K562 (cell line): Measurements from ENCODE around the gene RNF144A. TPM values are rescaled to one million over a fixed set of nuclear protein-coding genes. Genes with fewer than 3 reads are reported as not detected.

Experiments used
- ATAC-seq: fragments of 200-7000 bp; cut with Tn5 transposase; 3 replicates; pipeline ENCODE4 v1.9.1; 2020; ENCODE audit warnings: moderate library complexity
- BruUV-seq: library from RNA; stranded (reverse); fragments of 400-500 nt; replicated peaks from 2 replicates; lab custom pipeline; 2021; lab: Mats Ljungman, UMichigan
- CTCF ChIA-PET: fragments of 300-600 bp; formaldehyde crosslinking; extraction: SDS; loops from one replicate; lab custom pipeline; 2021; ENCODE audit warnings: low intra/inter-chr PET ratio; lab: Yijun Ruan, JAX
- POLR2A ChIA-PET: fragments of 300-600, 350-650 bp; sonication (Branson Sonifier 250); formaldehyde crosslinking; extraction: SDS; loops from one replicate; lab custom pipeline; 2021; ENCODE audit warnings: antibody characterized with exemption, inconsistent platforms; lab: Yijun Ruan, JAX
- DNase-seq, 4 experiments: peaks; one replicate each; pipeline versions ENCODE4 v3.0.0 to v3.0.0-alpha.2; 2011 to 2018; ENCODE audit warnings: low spot score in 3 of 4, mixed read lengths in 3 of 4; ENCODE audit errors: extremely low read depth in 1 of 4
- FAIRE-seq: peaks from 2 replicates; lab custom pipeline; 2011; peaks lifted over from hg19 to GRCh38; lab: Jason Lieb, UNC
- H2AFZ ChIP-seq: 2 replicates; pipeline ENCODE4 v1.6.0; 2011; ENCODE audit warnings: low read depth, low read length, control low read depth, inconsistent platforms
- H3K27ac ChIP-seq: fragments of 200-600 bp; 3 replicates; pipeline ENCODE4 v1.8.0; 2011; ENCODE audit warnings: low read depth, mild to moderate bottlenecking, control low read depth, inconsistent platforms, low read length, moderate library complexity, mixed read lengths; ENCODE audit errors: extremely low read depth
- H3K27me3 ChIP-seq, 2 experiments: fragments of 300-600 bp in 1 of 2; 2 replicates in 1 of 2; 3 replicates in 1 of 2; pipeline versions ENCODE4 v1.6.0 to v1.8.0; 2011; ENCODE audit warnings: inconsistent platforms in 2 of 2, low read length in 2 of 2, mild to moderate bottlenecking in 1 of 2, mixed read lengths in 1 of 2, moderate library complexity in 1 of 2; ENCODE audit not compliant: control insufficient read depth in 2 of 2, insufficient read depth in 2 of 2
- H3K36me3 ChIP-seq: fragments of 300-600 bp; 3 replicates; pipeline ENCODE4 v1.8.0; 2011; ENCODE audit warnings: mild to moderate bottlenecking, low read length, inconsistent platforms; ENCODE audit not compliant: control insufficient read depth, insufficient read depth
- H3K4me1 ChIP-seq, 2 experiments: fragments of 200-600 bp in 1 of 2; replicated peaks in 1 of 2; 2 replicates in 1 of 2; 3 replicates in 1 of 2; pipeline versions ENCODE4 v1.5.1 to v1.8.0; 2011; ENCODE audit warnings: inconsistent platforms in 2 of 2, low read length in 2 of 2, mild to moderate bottlenecking in 1 of 2, mixed read lengths in 1 of 2, moderate library complexity in 1 of 2; ENCODE audit not compliant: control insufficient read depth in 2 of 2, insufficient read depth in 2 of 2
- H3K4me2 ChIP-seq: 2 replicates; pipeline ENCODE4 v1.6.1; 2011; ENCODE audit warnings: low read length, control low read depth, inconsistent platforms, mixed read lengths; ENCODE audit not compliant: insufficient read depth
- H3K4me3 ChIP-seq: fragments of 200-600 bp; sonication (generic), shearing (Covaris generic); 2 replicates; pipeline ENCODE4 v1.5.1; 2016; ENCODE audit warnings: control low read depth, inconsistent platforms
- H3K79me2 ChIP-seq: fragments of 200-600 bp; 3 replicates; pipeline ENCODE4 v1.8.0; 2011; ENCODE audit warnings: low read length, inconsistent platforms; ENCODE audit not compliant: control insufficient read depth, insufficient read depth
- H3K9ac ChIP-seq, 2 experiments: 2 replicates each; pipeline versions ENCODE4 v1.6.0 to v1.6.1; 2011; ENCODE audit warnings: low read depth in 2 of 2, low read length in 2 of 2, control low read depth in 1 of 2, inconsistent platforms in 1 of 2, mild to moderate bottlenecking in 1 of 2, mixed read lengths in 1 of 2; ENCODE audit not compliant: insufficient read depth in 1 of 2
- H3K9me1 ChIP-seq: one replicate; pipeline ENCODE4 v1.6.0; 2011; ENCODE audit warnings: inconsistent platforms, mild to moderate bottlenecking, low read length, moderate library complexity; ENCODE audit not compliant: control insufficient read depth, insufficient read depth
- H3K9me3 ChIP-seq: replicated peaks from 2 replicates; pipeline ENCODE4 v1.5.1; 2011; ENCODE audit warnings: low read depth, low read length, inconsistent platforms; ENCODE audit not compliant: control insufficient read depth, insufficient read depth
- H4K20me1 ChIP-seq: replicated peaks from 2 replicates; pipeline ENCODE4 v1.6.1; 2011; ENCODE audit warnings: low read length, inconsistent platforms, mixed read lengths; ENCODE audit not compliant: control insufficient read depth, insufficient read depth
- CCNT2 ChIP-seq: IDR thresholded peaks from 2 replicates; pipeline ENCODE4 v1.6.1; 2011; ENCODE audit warnings: borderline replicate concordance, low read depth, mild to moderate bottlenecking, moderate library complexity, mixed read lengths, low read length; ENCODE audit not compliant: insufficient read length; ENCODE audit errors: extremely low read depth
- FOXA3 ChIP-seq, 2 experiments: fragments of 450-650 bp in 1 of 2; sonication (generic) in 1 of 2; formaldehyde crosslinking; IDR thresholded peaks in 1 of 2; conservative IDR thresholded peaks in 1 of 2; 2 replicates each; pipeline versions ENCODE4 v1.4.0 to v1.8.0; 2020 to 2022; ENCODE audit warnings: mild to moderate bottlenecking in 2 of 2, missing genetic modification reagents in 1 of 2
- GTF2F1 ChIP-seq: IDR thresholded peaks from 2 replicates; pipeline ENCODE4 v1.6.1; 2011; ENCODE audit warnings: low read depth, low read length, improper control_type of control experiment
- HMGXB4 ChIP-seq: sonication (generic); formaldehyde crosslinking; IDR thresholded peaks from 2 replicates; pipeline ENCODE4 v1.8.1; 2023; ENCODE audit warnings: mild to moderate bottlenecking, missing genetic modification reagents
- HNRNPUL1 ChIP-seq: fragments of 200-400 bp; formaldehyde crosslinking; IDR thresholded peaks from 2 replicates; pipeline ENCODE4 v1.6.1; 2017; ENCODE audit warnings: low read length
- SLC30A9 ChIP-seq: fragments of 250-450 bp; sonication (Bioruptor Pico); IDR thresholded peaks from 2 replicates; pipeline ENCODE4 v1.8.0; 2022; ENCODE audit warnings: mild to moderate bottlenecking, moderate library complexity
- SNRNP70 ChIP-seq: fragments of 200-400 bp; formaldehyde crosslinking; optimal IDR thresholded peaks from 2 replicates; pipeline ENCODE3; 2017; ENCODE audit warnings: low read depth, low read length
- SP2 ChIP-seq: IDR thresholded peaks from 2 replicates; pipeline ENCODE4 v1.6.1; 2011; ENCODE audit warnings: mild to moderate bottlenecking, low read depth, low read length, moderate library complexity; ENCODE audit not compliant: poor library complexity, severe bottlenecking; ENCODE audit errors: extremely low read depth
- TAL1 ChIP-seq: fragments of 450-650 bp; IDR thresholded peaks from 2 replicates; pipeline ENCODE4 v1.6.1; 2016; ENCODE audit warnings: mild to moderate bottlenecking
- TRIM28 ChIP-seq: fragments of 450-650 bp; IDR thresholded peaks from 2 replicates; pipeline ENCODE4 v1.6.1; 2017
- ZFP30 ChIP-seq: fragments of 250-450 bp; sonication (Bioruptor Pico); IDR thresholded peaks from 2 replicates; pipeline ENCODE4 v1.8.0; 2022; ENCODE audit warnings: moderate library complexity, mild to moderate bottlenecking, inconsistent platforms, borderline replicate concordance
- ZNF124 ChIP-seq: sonication (generic); formaldehyde crosslinking; IDR thresholded peaks from 2 replicates; pipeline ENCODE4 v1.8.1; 2022; ENCODE audit warnings: missing genetic modification reagents
- ZNF280B ChIP-seq: fragments of 250-450 bp; sonication (Bioruptor Pico); IDR thresholded peaks from 2 replicates; pipeline ENCODE4 v1.5.1; 2021; ENCODE audit warnings: mild to moderate bottlenecking
- WGBS: fragments of 100-300 bp; shearing (Covaris generic); methylation state at CpG from one replicate; pipeline ENCODE4 v1.1.6; 2016; ENCODE audit warnings: low coverage, mixed read lengths; ENCODE audit not compliant: insufficient coverage; ENCODE audit errors: missing lambda C conversion rate; 5-methylcytosine and 5-hydroxymethylcytosine counted together
- in situ Hi-C: fragments of 300-500 bp; cut with MboI; formaldehyde crosslinking; loops from 4 replicates; pipeline ENCODE4 v1.15.0; 2018; ENCODE audit warnings: inconsistent platforms, mixed read lengths
- intact Hi-C: fragments of 100-400 bp; cut with micrococcal nuclease; formaldehyde crosslinking; loops from 2 replicates; pipeline ENCODE4 v1.14.2; 2022
- polyA plus RNA-seq, 8 experiments: library from polyadenylated mRNA; depleted of rRNA in 4 of 8; stranded (reverse) in 5 of 8; unstranded in 3 of 8; fragments of >200 nt; fragmentation: Nextera tagmentation in 2 of 8; fragmentation: Illumina TruSeq in 1 of 8; extraction: Ambion mirVana in 2 of 8; extraction: Trizol in 1 of 8; gene quantifications; 2 replicates each; pipeline versions ENCODE4 v1.2.1 to v1.2.3, GENCODE V29; 2011 to 2014; ENCODE audit warnings: inconsistent platforms in 1 of 8, missing spikeins in 1 of 8
- total RNA-seq, 7 experiments: library from RNA; depleted of rRNA in 6 of 7; stranded (reverse); fragments of >200 nt in 6 of 7; fragmentation: Illumina TruSeq in 2 of 7; extraction: Trizol in 2 of 7; gene quantifications; 2 replicates each; pipeline versions ENCODE4 v1.2.1 to v1.2.3, GENCODE V29; 2011 to 2021; ENCODE audit warnings: low replicate concordance in 1 of 7
- TF ChIP-seq, protein P1 (sequence below): sonication (generic); formaldehyde crosslinking; IDR thresholded peaks from 2 replicates; pipeline ENCODE4 v1.9.0; 2022; ENCODE audit warnings: mild to moderate bottlenecking, missing genetic modification reagents

The RNF144A gene
- total and polyA plus RNA-seq, 9 of the 15 experiments (the other 6 are each of a cell fraction or from before 2014, with no cell fraction given), result 0.96 to 11.3 (median 6.2) TPM

DNA sequence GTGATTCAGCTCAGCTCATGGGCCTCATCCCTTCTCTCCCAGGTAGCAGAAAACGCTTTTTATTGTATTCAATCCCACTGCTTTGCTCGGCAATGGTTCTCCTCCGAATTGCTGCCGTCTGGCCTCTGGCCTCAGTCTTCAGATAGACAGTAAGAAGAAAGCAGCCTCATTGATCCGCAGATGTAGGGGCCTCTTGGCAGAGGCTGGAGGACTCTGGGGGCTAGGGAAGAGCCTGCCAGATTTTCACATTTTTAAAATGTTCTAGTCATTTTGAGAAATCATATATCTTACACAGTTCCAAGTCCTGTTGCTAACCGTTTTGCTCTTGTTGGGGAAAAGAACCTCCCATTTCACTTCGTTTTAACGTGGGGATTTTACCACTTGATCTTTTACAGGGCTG is 123.3 kb downstream of the RNF144A start:
- Histone ChIP-seq H3K4me3 (no peak overlapping the region), H3K4me2 (no peak overlapping the region), H3K27ac (no peak overlapping the region), H3K4me1 (no peaks in the 10 kb centered on the region), H3K79me2 (no peaks in the 10 kb centered on the region)
- in situ Hi-C loops, result no loop called here
- ATAC-seq, result no peak
- TF ChIP-seq FOXA3 (CRISPR knock-in tag; conservative IDR thresholded peaks at IDR 0.05 in 1 of 2, IDR thresholded peaks at IDR 0.05 in 1 of 2) (no peak), TRIM28 (no peak), HNRNPUL1 (no peak), TAL1 (no peak)
- TF ChIP-seq, all 486 proteins: peak for 0
- ChIA-PET CTCF (no interaction called here), POLR2A (no interaction called here)
- Histone ChIP-seq H3K9ac (no peak overlapping the region), H3K9me3 (no peaks in the 10 kb centered on the region), H3K27me3 (no peaks in the 10 kb centered on the region), H4K20me1 (no peaks in the 10 kb centered on the region), H3K9me1 (no peaks in the 10 kb centered on the region), H2AFZ (no peak overlapping the region), H3K36me3 (no peaks in the 10 kb centered on the region; the same call in 2 of the 3 replicates)
- no peak for FAIRE-seq
- intact Hi-C loops, result no loop called here
- no peak for DNase-seq
- WGBS, result 25% methylated on average over 8 of the region's 8 CpGs
- no TSS peak for BruUV-seq

- intact Hi-C loops, result no loop called here
- FAIRE-seq (no peak), ATAC-seq (no peak), DNase-seq (no peak)
- H4K20me1 ChIP-seq, result no peaks in the 10 kb centered on the region
- H3K27me3 ChIP-seq, result no peaks in the 10 kb centered on the region
- no peaks in the 10 kb centered on the region for H3K9me3 ChIP-seq
- no peaks in the 10 kb centered on the region for H3K4me1 ChIP-seq
- no peak overlapping the region for H3K9ac ChIP-seq
- POLR2A ChIA-PET, result no interaction called here
- H3K36me3 ChIP-seq, result no peaks in the 10 kb centered on the region
- in situ Hi-C loops, result no loop called here
- no peak overlapping the region for H3K4me2 ChIP-seq
- H3K9me1 ChIP-seq, result no peaks in the 10 kb centered on the region
- H2AFZ ChIP-seq, result no peak overlapping the region
- no peak overlapping the region for H3K4me3 ChIP-seq
- 63% methylated on average over 7 of the region's 7 CpGs for WGBS
- no peak overlapping the region for H3K27ac ChIP-seq
- BruUV-seq, result no TSS peak
- CTCF ChIA-PET, result no interaction called here
- H3K79me2 ChIP-seq, result no peaks in the 10 kb centered on the region
- TF ChIP-seq ZNF124, result no peak
- TF ChIP-seq SLC30A9, result no peak
- no peak for TF ChIP-seq SNRNP70
- TF ChIP-seq SP2, result no peak
- TF ChIP-seq ZFP30 (CRISPR knock-in tag), result no peak
- TF ChIP-seq CCNT2, result no peak
- no peak for TF ChIP-seq ZNF280B
- no peak for TF ChIP-seq GTF2F1
- TF ChIP-seq, protein P1, sequence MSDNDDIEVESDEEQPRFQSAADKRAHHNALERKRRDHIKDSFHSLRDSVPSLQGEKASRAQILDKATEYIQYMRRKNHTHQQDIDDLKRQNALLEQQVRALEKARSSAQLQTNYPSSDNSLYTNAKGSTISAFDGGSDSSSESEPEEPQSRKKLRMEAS (CRISPR knock-in tag), result no peak
- no peak for TF ChIP-seq HMGXB4 (CRISPR knock-in tag)
Observed at GRCh38 chr2:7041421-7041820, 124.2 kb downstream of the RNF144A start.
